VCaP (cell line): ENCODE results near the gene TUBAL3.
"Not testable (repeated sequence)": the region's sequence is repeated elsewhere in the genome, so short reads cannot be mapped to it uniquely, and the experiment has no call there.

Experiments used
- H3K27ac ChIP-seq: fragments of 450-650 bp; 2 replicates; pipeline ENCODE4 v1.5.1; 2017
- CTCF ChIP-seq: fragments of 450-650 bp; conservative IDR thresholded peaks from 2 replicates; pipeline ENCODE4 v1.5.1; 2017; ENCODE audit warnings: mild to moderate bottlenecking, moderate library complexity

The TUBAL3 gene

GRCh38 chr10:5391790-5392189 lies 12.8 kb downstream of the TUBAL3 start:
- TF ChIP-seq CTCF = no peak
- no peak overlapping the region for H3K27ac ChIP-seq

- no peak overlapping the region for H3K27ac ChIP-seq
- no peak for TF ChIP-seq CTCF
Measured at GRCh38 chr10:5390607-5391205, 13.9 kb downstream of the TUBAL3 start.

- TF ChIP-seq CTCF = no peak
- no peak overlapping the region for H3K27ac ChIP-seq
Measured at GRCh38 chr10:5387169-5387568, 17.5 kb downstream of the TUBAL3 start.

GRCh38 chr10:5385224-5385623 lies 19.4 kb downstream of the TUBAL3 start:
- no peak for TF ChIP-seq CTCF
- no peak overlapping the region for H3K27ac ChIP-seq

GRCh38 chr10:5381187-5381586 lies 23.4 kb downstream of the TUBAL3 start:
- H3K27ac ChIP-seq = no peak overlapping the region
- TF ChIP-seq CTCF = no peak

- not testable (repeated sequence) for H3K27ac ChIP-seq
Measured at GRCh38 chr10:5380395-5380794, 24.2 kb downstream of the TUBAL3 start.

GRCh38 chr10:5379202-5379601 lies 25.4 kb downstream of the TUBAL3 start:
- H3K27ac ChIP-seq = not testable (repeated sequence)

- no peak for TF ChIP-seq CTCF
Measured at GRCh38 chr10:5376450-5376849, 28.2 kb downstream of the TUBAL3 start.

More at GRCh38 chr10:5376450-5376849, 28.2 kb downstream of the TUBAL3 start:
- no peak overlapping the region for H3K27ac ChIP-seq
